ENCODE measurements around the gene KRT3. TPM values are rescaled to one million over a fixed set of nuclear protein-coding genes. Genes with fewer than 3 reads are reported as not detected.

KRT3 gene
- total RNA-seq, 2 experiments from 2014 or later, result not detected

- Mint-ChIP-seq H3K36me3 (ENCODE audit: low read depth) (no peaks in the 10 kb centered on the region), H3K27me3 (peaks cover 3% of the 10 kb centered on the region), H3K27ac (no peak overlapping the region), H3K4me3 (no peak overlapping the region), H3K4me1 (ENCODE audit: low read depth) (no peaks in the 10 kb centered on the region), H3K9me3 (peaks cover 2% of the 10 kb centered on the region)
- ATAC-seq (no peak), DNase-seq (no peak)
- POLR2A ChIA-PET, result no interaction called here
- intact Hi-C loops (cut with micrococcal nuclease), result no loop called here
- CTCF ChIA-PET, result interaction anchor here (1.2 kb wide), 1 partner anchor 22 kb away, joined by 3 read pairs; no protein-coding TSS in a partner anchor
- TF ChIP-seq CTCF (IDR thresholded peaks at IDR 0.05), result no peak
Measured at GRCh38 chr12:52767020-52767379, 28.9 kb downstream of the KRT3 start.

GRCh38 chr12:52766351-52767019 lies 29.4 kb downstream of the KRT3 start:
- H3K36me3 Mint-ChIP-seq (ENCODE audit: low read depth), result no peaks in the 10 kb centered on the region
- peaks cover 3% of the 10 kb centered on the region for H3K9me3 Mint-ChIP-seq
- ChIA-PET CTCF (interaction anchor here (1.2 kb wide), 1 partner anchor 21 kb away, joined by 3 read pairs; no protein-coding TSS in a partner anchor), POLR2A (no interaction called here)
- peaks cover 3% of the 10 kb centered on the region for H3K27me3 Mint-ChIP-seq
- DNase-seq (no peak), ATAC-seq (no peak)
- intact Hi-C loops (cut with micrococcal nuclease), result no loop called here
- H3K27ac Mint-ChIP-seq, result no peak overlapping the region
- H3K4me3 Mint-ChIP-seq, result no peak overlapping the region
- H3K4me1 Mint-ChIP-seq (ENCODE audit: low read depth), result no peaks in the 10 kb centered on the region
- TF ChIP-seq CTCF (IDR thresholded peaks at IDR 0.05), result no peak

- no peak for DNase-seq
- POLR2A ChIA-PET, result no interaction called here
- CTCF ChIA-PET, result interaction anchor here (1.2 to 1.3 kb wide), 2 partner anchors 12 to 20 kb away, joined by 3 read pairs; partner anchors contain the start of gene KRT76
- Mint-ChIP-seq H3K4me3 (no peak overlapping the region), H3K27ac (no peak overlapping the region), H3K9me3 (peaks cover 11% of the 10 kb centered on the region), H3K36me3 (ENCODE audit: low read depth) (no peaks in the 10 kb centered on the region), H3K4me1 (ENCODE audit: low read depth) (no peaks in the 10 kb centered on the region), H3K27me3 (peaks cover 3% of the 10 kb centered on the region)
- no peak for TF ChIP-seq CTCF (IDR thresholded peaks at IDR 0.05)
- intact Hi-C loops (cut with micrococcal nuclease), result no loop called here
- ATAC-seq, result no peak
Measured at GRCh38 chr12:52765702-52766101, 30.2 kb downstream of the KRT3 start.

GRCh38 chr12:52763991-52764390 lies 31.9 kb downstream of the KRT3 start:
- POLR2A ChIA-PET, result no interaction called here
- H3K27ac Mint-ChIP-seq, result no peak overlapping the region
- DNase-seq, result no peak
- TF ChIP-seq CTCF (IDR thresholded peaks at IDR 0.05), result no peak
- no peaks in the 10 kb centered on the region for H3K4me1 Mint-ChIP-seq (ENCODE audit: low read depth)
- peaks cover 18% of the 10 kb centered on the region for H3K9me3 Mint-ChIP-seq
- CTCF ChIA-PET, result interaction anchor here (1.2 to 1.5 kb wide), 2 partner anchors 10 to 120 kb away, joined by 3 to 4 read pairs; no protein-coding TSS in a partner anchor
- no peak overlapping the region for H3K4me3 Mint-ChIP-seq
- ATAC-seq, result no peak
- no peaks in the 10 kb centered on the region for H3K27me3 Mint-ChIP-seq
- no peaks in the 10 kb centered on the region for H3K36me3 Mint-ChIP-seq (ENCODE audit: low read depth)
- intact Hi-C loops (cut with micrococcal nuclease), result no loop called here

- no peaks in the 10 kb centered on the region for H3K4me1 Mint-ChIP-seq (ENCODE audit: low read depth)
- ChIA-PET POLR2A (no interaction called here), CTCF (interaction anchor here (1.5 kb wide), 1 partner anchor 121 kb away, joined by 3 read pairs; no protein-coding TSS in a partner anchor)
- H3K27ac Mint-ChIP-seq, result no peak overlapping the region
- intact Hi-C loops (cut with micrococcal nuclease), result no loop called here
- TF ChIP-seq CTCF (IDR thresholded peaks at IDR 0.05), result no peak
- DNase-seq (no peak), ATAC-seq (no peak)
- peaks cover 20% of the 10 kb centered on the region for H3K9me3 Mint-ChIP-seq
- H3K36me3 Mint-ChIP-seq (ENCODE audit: low read depth), result no peaks in the 10 kb centered on the region
- no peak overlapping the region for H3K4me3 Mint-ChIP-seq
- H3K27me3 Mint-ChIP-seq, result no peaks in the 10 kb centered on the region
Measured at GRCh38 chr12:52763036-52763659, 32.8 kb downstream of the KRT3 start.

All from activated CD8-positive, alpha-beta T cell treated with anti-CD3 and anti-CD28 coated beads for 36 hours (primary cell).